ENCODE results near the gene ECSIT.

ECSIT gene

DNA sequence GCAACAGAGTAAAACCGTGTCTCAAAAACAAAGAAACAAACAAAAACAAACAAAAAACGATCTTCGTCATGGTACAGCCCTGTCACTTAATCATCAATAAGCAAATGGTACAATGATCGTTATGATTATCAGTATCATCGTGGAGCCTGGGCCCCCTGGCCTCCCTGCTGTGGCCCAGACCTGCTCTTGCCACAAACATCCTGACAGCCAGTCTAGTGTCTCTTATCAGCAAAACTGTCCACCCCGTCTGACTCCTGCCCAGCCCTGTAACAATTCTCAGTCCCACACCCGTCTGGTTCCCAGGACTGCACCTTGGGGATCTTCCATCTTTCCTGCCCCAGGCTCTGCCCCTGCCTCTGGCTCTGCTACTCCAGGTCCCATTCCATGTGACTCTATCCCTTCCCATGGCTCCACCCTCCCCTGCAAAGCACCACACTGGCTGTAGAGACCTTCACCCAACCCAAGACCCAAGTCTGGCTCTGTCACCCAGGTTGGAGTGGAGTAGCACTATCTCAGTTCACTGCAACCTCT, 29.0 kb downstream of the ECSIT start:
- DNase-seq: no peak

DNA sequence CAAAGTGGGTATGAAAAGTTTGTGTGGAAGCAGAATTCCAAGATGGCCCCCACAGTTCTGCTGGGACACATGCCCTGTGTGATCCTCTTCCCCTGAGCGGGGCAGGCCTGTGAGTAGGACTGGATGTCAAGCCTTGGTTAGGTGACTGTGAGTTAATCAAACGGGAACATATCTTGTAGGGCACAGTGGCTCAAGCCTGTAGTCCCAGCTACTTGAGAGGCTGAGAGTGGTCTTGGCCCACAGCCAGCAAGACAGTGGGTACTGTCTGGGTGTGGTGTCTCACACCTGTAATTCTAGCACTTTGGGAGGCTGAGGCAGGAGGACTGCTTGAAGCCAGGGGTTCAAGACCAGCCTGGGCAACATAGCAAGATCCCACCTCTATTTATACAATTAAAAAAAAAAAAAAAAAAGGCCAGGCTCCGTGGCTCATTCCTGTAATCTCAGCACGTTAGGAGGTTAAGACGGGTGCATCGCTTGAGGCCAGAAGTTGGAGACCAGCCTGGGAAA, 29.7 kb downstream of the ECSIT start:
- no peak for DNase-seq

DNA sequence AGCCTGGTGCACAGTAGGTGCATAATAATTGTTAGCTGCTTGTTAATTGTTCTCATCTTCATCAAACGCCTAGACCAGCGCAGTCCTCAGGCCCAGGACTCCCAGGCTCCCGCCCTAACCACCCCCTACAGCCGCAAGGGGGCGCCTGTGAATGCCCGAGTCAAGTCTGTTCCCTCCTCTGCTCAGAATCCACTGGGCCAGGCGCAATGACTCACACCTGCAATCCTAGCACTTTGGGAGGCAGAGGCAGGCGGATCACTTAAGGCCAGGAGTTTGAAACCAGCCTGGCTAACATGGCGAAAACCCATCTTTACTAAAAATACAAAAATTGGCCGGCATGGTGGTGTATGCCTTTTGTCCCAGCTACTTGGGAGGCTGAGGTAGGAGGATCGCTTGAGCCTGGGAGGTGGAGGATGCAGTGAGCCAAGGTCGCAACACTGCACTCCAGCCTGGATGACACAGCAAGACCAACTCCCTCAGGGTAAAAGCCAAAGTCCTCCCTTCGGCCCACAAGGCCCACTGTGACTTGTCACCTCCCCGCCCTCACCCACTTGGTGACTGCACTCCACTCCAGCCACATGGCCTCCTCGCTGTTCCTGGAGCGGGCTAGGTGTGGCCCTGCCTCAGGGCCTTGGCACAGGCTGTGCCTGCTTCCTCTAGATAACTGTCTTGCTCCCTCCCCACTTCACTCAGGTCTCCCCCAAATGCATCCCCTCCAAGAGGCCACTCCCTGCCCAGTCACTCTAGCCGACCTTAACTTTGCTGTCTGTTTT, 32.4 kb downstream of the ECSIT start:
- DNase-seq: no peak

DNA sequence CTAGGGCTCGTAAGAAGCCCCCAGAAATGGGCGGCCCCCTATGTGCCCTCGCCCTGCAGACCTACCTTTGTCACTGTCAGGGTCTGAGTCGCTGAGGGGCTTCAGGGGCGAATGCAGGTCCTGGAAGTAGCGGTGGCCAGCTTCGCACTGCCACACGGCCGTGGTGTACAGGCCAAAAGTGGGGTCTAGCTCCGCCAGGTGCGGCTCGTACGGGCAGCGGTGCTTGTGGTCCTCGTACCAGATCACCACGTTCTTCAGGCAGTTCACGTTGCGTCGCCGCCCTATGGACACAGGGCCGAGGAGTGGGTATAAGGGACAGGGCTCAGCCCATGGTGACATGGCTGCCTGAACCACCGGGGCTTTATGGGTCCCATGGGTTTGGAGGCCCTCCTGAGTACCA, 33.0 kb downstream of the ECSIT start:
- DNase-seq: no peak

DNA sequence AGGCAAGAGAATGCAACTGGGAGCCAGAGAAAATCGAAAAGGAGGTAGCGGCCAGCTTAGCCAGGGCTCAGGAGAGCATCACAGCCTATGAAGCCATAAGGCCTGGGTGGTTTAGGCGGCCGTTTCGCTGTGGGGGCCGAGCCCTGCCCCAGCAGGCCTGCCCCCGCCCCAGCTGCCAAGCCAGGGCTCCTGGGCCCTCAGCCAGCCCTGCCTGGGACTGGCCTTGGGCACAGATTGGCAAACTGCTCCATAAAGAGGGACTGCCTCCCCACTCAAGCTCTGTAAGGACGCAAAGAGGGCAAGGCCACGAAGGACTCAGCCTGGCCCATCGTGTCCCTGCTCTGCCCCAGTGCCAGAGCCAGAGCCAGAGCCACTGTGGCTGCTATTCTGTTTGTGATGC, 33.5 kb downstream of the ECSIT start:
- no peak for DNase-seq

DNA sequence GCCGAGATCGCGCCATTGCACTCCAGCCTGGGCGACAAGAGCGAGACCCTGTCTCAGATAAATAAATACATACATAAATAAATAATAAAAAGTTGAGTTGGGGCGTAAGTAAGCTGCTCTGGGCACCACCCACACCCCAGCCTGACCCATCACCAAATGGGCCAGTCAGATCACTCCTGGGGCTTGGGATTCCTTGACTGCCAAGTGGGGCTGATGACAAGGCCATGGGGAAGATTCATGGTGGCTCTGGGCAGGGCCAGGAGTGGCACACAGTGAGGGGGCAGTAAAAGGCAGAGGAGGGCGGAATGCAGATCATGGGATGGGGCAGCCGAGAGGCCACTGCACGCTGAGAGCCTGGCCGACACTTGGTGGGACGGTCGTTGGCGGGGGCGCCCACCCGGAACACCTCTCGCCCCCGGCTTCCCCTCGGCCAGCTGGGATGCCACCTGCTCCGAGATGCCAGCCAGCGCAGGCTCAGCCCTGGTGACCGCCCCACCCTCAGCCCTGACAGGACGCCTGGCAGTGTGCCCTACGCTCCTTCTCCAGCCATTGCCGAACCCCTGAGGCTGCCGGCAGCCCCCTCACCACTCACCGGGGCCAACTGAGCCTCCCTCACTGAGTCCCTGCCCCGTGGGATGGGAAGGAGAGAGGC, 34.2 kb downstream of the ECSIT start:
- DNase-seq: no peak

DNA sequence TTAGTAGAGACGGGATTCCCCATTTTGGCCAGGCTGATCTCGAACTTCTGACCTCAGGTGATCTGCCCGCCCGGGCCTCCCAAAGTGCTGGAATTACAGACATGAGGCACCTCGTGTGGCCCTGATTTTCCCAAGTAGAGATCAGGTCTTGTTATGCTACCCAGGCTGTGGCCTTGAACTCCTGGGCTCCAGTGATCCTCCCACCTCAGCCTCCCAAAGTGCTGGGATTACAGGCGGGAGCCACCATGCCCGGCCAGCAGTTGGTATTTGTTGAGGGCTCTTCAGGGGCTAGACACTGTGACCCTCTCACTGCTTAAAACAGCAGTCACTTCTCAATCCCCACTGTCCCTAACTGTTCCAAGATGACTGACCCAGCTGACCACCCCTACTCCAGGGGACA, 39.6 kb downstream of the ECSIT start:
- DNase-seq: no peak

DNA sequence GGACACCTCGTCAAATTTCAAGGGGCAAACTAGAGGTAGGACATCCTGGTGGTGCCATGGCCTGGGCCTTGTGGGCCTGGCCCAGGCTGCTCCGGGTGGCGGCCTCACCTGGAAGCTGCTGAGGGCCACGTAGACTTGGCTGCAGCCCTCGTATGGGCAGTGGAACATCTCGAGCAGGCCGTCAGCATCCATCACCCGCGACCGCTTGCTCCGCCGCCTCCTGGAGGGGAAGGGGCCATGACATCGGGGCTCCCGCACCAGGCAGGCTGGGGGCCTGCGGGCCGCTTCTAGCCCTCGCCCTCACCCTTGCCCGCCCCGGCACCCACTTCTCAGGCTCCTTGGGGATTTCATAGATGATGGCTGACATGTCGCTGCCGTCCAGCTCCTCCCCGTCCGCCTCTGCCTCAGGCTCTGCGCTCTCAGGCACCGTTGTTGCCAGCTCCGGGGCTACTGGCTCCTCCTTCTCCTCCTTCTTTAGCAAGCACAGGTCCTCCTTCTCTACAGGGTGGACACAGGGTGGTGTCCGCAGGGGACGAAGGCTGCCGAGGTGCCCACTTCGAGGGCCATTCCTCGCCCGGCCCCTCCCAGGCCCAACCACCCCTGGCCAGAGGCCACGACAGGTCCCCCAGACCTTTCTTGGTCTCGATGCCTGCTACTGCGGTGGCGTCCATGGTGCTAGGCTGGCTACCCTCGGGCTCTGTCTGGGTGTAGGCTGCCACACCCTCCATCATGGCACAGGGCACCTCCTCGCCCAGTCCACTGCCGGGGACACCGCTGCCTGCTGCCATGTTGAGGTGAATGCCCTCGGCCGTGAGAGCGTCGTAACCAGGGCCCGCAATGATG, 42.1 kb downstream of the ECSIT start:
- no peak for DNase-seq

DNA sequence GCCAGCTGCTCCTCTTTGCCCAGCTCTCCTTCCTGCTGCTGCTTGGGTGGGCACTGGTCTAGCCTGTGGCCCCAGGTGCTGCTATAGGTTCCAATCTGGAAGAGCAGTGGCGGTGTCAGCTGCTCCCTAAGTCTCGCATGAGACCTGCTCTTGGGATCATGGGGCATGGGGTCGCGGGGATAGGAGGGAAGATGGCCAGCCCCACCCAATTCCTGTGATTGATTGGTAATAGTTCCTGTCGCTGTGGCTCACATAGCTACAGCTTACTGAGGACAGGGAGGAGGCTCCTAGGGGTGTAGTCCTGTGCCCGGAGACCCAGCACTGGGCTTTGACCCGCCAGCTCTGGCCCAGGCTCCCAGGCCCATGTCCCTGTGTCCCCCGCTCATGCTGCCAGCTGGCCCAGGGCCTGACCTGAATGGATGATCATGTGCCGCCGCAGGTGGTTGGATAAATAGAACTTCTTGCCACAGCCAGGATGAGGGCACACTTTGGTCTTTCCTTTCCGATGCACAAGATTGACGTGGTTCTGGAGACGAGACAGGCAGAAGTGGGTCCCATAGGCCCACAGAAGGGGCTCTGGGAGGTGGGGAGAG, 43.6 kb downstream of the ECSIT start:
- DNase-seq: no peak

DNA sequence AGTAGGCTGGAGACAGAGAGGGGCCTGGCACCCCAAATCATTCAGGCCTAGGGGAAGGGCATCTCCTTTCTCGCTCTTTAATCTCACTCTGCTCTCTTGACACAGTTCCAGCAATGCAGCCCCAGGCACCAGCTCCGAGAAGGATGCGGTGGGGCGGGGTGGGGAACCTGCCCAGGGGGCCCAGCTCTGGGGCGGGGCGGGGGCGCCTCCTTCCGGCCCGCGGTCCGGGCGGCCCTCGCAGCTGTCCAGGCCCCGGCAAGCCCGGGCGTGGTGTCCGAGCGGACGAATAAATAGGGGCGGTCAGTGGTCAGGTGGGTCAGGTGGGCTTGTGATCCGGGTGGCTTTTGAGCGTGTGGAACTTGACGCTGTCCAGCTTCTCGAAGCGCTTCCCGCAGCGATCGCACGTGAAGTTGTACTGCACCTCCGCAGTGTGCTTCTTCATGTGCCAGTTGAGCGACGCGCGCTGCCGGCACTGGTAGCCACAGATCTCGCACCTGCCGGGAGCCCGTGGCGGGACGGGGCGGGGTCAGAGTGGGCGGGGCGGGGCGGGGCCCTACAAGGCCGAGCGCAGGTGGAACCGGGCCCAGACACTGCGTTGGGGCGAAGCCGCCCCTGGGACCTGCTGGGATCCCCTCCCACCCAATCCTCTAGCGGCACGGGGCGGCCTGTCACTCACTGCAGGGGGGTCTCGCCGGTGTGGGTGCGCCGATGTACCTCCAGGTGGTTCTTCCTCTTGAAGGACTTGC, 45.4 kb downstream of the ECSIT start:
- no peak for DNase-seq

DNA sequence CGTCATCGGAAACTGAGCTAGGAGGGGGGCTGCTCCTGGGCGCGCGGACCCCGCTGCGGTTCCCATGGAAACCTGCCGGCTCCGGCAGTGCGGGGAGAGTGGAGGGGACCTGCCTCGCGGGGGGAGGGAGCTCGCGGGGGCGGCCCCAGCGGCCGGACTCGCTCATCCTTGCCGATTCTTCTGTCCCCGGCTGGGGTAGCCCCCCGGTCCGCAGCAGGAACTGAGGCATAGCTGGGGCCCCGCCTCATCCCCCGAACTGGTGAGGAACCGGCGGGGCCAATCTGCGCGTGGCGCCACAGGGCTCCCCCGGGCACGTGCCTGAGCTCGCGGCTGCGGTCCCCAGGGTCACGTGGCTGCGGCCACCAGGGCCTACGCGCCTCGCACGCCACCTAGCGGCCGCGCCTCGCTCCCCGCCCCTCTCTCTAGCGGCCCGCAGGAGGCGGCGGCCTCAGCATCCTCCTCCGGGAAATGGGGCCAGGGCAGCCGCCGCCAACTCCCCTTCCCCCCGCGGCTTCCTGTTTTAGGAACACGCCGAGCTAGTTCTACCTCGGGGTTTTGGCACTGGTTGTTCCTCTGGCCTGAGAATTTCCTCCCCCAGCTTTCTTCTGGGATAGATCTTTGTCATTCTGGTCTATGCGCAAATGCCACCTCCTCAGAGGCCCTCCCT, 46.4 kb downstream of the ECSIT start:
- peak; percentile 45 for DNase-seq

DNA sequence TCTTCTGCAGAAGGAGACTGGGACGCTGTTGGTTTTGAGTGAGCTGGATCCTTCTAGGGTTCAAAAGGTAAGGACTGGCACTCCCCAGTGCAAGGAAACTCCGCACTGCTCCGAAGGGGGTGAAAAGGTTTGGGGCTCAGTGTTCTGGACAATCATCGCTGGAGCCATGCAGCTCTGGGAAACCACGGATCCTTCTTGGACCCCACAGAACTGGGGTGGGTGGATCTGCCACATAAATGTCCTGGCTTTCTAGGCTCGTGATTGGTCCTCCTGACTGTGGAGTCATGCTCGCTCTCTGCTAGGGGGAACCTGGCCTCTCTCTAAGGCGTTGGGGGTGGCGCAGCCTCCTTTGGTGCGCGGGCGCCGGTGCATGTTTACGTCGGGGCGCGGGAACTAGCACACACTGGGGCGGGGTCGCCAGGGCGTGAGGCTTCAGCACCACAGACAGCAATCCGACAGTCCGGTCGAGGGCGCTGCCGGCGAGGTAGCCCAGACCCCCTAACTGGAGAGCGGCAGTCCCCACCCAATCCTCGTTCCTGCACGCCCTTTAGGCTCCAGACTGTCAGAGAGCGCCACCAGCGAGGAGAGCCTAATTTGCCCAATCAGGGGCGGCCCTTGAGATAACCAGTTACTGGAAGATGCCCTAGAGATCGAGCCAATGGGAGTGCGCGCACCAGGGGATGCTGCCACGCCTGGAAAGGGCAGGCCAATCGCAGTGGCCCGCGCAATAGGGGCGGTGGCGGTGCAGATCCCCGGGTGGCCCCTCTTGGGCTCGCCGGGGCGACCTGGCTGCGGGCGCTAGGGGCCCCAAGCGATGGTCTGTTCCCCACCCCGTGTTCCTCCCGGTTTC, 47.2 kb downstream of the ECSIT start:
- DNase-seq: peak; percentile 84

DNA sequence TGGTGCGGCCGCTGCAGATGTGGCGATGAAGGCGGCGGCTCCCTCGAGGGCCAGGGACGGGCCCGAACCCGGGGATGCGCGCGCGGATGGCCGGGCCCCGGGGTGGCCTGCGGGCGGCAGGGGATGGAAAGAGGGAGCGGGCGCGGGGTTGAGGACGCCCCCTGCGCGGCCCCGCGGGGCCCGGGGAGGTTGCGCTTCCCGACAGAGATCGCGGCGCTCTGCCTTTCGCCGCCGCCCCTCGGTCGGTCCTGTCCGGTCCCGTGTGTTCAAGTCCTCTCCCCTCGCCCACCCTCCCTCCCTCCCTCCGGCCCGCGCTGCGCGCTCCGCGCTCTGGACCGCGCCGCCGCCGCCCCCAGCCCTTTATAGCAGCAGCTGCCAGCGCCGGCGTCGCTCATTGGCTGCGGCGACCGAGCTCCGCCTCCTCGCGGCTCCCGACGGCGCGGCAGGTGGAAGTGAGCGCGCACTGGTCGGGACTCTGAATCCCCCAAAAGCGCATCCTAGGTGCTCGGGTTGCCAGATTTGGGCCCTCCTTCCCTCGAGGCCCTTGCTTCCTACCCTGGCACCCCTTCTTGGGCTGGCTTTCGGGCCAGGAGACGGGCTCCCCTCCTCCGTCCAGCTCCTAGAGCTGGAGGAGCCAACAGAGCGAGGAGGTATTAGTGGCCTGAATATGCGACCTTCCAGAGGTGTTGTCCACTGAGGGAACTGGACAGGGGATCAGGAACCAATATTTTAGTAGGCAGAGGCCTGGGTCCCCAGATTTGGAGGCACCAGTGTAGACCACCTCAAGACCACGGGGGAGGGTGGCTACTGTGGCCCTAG, 48.0 kb downstream of the ECSIT start, which contains the start of gene ELAVL3:
Gene ELAVL3, minus strand, starts transcription at position 332 of the 819 bp plus-strand sequence. CDS start 438 bp downstream, outside the sequence.
- no peak for DNase-seq

DNA sequence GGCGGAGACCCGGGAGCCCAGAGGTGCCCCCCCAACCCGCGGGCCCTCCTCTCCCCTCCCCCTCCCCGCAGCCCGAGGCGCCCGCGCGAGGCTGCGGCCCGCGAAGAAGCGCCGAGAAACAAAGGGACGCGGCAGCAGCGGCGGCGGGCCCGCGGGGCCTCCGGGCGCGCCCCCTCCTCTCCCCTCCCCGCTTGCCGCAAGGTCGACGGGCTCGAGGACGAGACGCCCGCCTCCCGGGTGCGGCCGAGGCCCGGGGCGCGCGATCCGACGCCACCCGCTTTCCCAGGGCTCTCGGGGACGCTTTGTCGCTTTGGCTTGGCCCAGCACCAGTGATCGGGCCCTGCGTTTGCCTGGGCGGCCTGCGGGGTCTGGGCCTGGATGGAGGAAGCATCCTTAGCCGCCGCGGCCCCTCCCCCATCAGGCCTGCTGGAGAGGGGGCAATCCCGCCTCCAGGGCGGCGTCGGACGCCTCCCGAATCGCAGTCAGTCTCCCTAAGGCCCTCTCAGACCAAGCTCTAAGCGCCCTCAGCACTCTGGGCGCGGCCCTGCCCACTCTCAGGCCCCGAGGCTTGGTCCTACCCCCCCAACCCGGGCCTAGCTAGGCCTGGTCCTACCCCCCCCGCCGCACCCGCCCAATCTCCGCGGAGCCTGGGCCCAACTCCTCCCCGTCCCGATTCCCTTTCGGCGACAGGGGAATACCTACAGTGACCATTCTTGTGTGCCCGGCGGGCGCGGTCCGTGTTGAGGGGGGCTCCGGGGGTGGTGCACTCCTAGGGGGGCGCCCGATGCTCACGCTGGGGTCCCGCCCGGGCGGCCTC, 48.8 kb downstream of the ECSIT start:
- no peak for DNase-seq

DNA sequence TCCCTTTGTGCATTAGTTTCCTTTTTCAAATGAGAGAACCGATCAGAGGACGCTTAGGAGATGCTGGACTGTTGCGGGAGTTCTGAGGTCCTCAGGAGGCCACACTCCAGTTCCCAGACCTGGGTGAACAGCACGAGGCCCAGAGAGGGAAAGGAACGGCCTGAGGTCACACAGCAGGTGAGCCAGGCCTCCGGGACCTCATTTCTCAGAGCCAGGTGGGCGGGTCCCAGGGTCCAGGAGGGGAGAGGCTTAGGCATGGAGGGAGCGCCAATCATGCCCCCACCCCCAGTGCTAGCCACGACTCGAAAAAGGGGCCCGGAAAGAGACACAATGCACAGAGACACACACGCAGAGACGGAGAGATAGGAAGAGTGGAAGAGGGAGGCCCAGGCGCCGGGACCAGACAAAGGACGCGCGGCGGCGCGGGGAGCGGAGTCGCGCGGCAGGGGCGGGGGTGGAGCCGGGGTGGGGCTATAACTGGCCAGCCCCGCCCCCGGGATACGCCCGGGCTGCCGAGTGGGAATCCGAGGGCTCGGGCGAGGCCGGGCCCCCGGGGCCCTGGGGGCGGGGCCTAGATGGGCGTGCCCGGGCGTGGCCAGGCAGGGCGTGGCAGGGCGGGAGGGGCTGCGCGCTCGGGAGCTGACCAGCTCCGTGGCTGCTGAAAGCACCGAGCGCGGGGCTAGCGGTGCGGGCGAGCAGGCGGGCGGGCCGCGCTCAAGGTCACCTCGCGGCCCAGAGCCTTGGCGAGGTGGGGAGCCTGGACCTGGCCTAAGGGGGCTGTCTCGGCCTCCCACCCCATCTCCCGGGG, 49.6 kb downstream of the ECSIT start:
- no peak for DNase-seq

DNA sequence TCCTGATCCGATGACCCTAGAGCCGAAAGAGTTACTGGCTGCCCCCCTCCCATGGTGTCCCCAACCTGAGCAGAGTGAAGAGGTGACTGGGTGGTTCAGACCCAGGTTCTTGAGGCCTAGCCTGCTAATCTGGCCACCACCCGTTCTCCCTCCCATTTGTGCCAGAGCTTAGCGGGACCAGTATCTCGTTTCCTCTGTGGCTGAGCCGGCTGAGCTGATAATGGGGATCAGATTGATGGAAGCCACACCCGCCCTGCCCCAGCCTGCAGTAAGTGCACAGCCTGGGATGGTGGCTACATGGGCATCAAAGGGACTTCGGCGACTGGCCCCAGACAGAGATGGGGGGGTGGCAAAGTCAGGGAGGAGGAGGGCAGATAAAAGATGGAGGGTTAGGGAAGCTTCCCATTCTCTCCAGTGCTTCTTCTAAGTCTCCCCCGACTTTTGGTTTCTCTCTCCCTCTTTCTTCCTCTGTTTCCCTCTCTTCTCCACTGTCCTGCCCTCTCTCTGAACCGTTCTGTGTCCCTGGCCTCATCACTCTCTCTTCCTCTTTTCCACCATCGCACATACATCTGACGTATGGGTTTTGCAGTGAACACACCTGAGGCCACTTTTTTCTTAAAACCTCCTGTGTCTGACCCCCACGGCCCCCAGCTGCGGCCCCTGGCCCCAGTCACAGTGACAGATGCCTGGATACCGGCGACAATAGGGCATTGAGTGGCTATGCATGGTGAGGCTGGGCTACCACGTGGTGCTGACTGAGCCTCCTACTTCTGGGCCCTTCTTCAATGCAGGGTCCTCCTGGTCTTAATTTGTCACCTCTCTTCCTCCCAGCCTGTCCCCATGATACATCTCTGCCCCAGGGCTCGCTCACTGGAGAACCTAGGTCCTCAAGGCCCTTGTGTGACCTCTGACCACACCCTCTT, 50.5 kb downstream of the ECSIT start:
- no peak for DNase-seq

DNA sequence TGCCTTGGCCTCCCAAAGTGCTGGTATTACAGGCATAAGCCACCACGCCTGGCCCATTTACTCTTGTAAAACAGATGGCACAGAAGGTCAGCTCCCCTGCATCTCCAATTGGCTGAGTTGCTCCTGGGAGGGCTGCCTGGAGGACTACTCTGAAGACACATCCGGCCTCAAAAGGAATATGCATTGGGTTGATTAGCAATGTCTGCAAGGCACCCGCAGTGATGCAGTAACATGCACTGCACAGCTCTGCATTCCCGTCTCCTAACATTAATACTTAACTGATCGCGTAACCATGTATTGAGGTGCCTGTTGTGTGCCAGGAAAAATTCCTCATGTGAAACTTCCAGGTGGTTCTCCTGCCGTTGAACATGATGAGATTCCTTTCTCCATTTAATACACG, 53.1 kb downstream of the ECSIT start:
- DNase-seq: no peak

Measured in NCI-H2029 treated with DMSO at 0.1 percent for 48 hours (cell line).